GM21515 (cell line): Measurements from ENCODE around the gene DENR.
A peak's percentile ranks its signal among the peaks of the same experiment; 100 is the strongest.
"Not testable (repeated sequence)": the region's sequence is repeated elsewhere in the genome, so short reads cannot be mapped to it uniquely, and the experiment has no call there.

ENCODE experiments used
- ATAC-seq: cut with Tn5 transposase; IDR thresholded peaks from one replicate; pipeline ENCODE4 v1.9.1; 2021; ENCODE audit not compliant: unreplicated experiment

Gene DENR

GRCh38 chr12:122752464-122753318 lies at the start of gene DENR:
DENR (plus strand) TSS chr12:122752824; CDS start chr12:122753702, 878 bp downstream.
- ATAC-seq: peak; percentile 91

- ATAC-seq: not testable (repeated sequence)
Observed at GRCh38 chr12:122702890-122703611, 49.6 kb upstream of the DENR start, which contains the start of gene HCAR2. HCAR2 (minus strand) TSS chr12:122703357; CDS start chr12:122703283, 74 bp downstream.

GRCh38 chr12:122703841-122704240 lies 48.8 kb upstream of the DENR start:
- not testable (repeated sequence) for ATAC-seq

GRCh38 chr12:122709287-122709686 lies 43.3 kb upstream of the DENR start:
- not testable (repeated sequence) for ATAC-seq

GRCh38 chr12:122710341-122710740 lies 42.3 kb upstream of the DENR start:
- not testable (repeated sequence) for ATAC-seq

- not testable (repeated sequence) for ATAC-seq
Observed at GRCh38 chr12:122711266-122711665, 41.4 kb upstream of the DENR start.

GRCh38 chr12:122713491-122714188 lies 39.0 kb upstream of the DENR start:
- ATAC-seq: not testable (repeated sequence)

- not testable (repeated sequence) for ATAC-seq
Observed at GRCh38 chr12:122715211-122715610, 37.4 kb upstream of the DENR start.

GRCh38 chr12:122716658-122717057 lies 36.0 kb upstream of the DENR start, which contains the start of gene HCAR3:
HCAR3 (minus strand) TSS chr12:122716811; CDS start chr12:122716737, 74 bp downstream.
- ATAC-seq: not testable (repeated sequence)

- no peak for ATAC-seq
Observed at GRCh38 chr12:122721057-122721545, 31.5 kb upstream of the DENR start.

- no peak for ATAC-seq
Observed at GRCh38 chr12:122722387-122722786, 30.2 kb upstream of the DENR start.

GRCh38 chr12:122724641-122725243 lies 27.9 kb upstream of the DENR start:
- ATAC-seq: no peak

- no peak for ATAC-seq
Observed at GRCh38 chr12:122725452-122726079, 27.1 kb upstream of the DENR start.

- no peak for ATAC-seq
Observed at GRCh38 chr12:122726080-122726558, 26.5 kb upstream of the DENR start.

GRCh38 chr12:122729583-122730214 lies 22.9 kb upstream of the DENR start:
- ATAC-seq: no peak

- no peak for ATAC-seq
Observed at GRCh38 chr12:122730215-122731014, 22.2 kb upstream of the DENR start, which contains the start of gene HCAR1. HCAR1 (minus strand) TSS chr12:122730844; CDS start chr12:122730339, 505 bp downstream.

- no peak for ATAC-seq
Observed at GRCh38 chr12:122732170-122732569, 20.5 kb upstream of the DENR start.

GRCh38 chr12:122732611-122733010 lies 20.0 kb upstream of the DENR start:
- no peak for ATAC-seq
